Measurements from ENCODE around the gene CIT. TPM values are rescaled to one million over a fixed set of nuclear protein-coding genes. Genes with fewer than 3 reads are reported as not detected.

CIT gene
- total and polyA plus RNA-seq, 10 of the 15 experiments (the other 5 are each of a cell fraction or from before 2014, with no cell fraction given) = 1.0 to 38.2 (median 14.9) TPM

- TF ChIP-seq REST (IDR thresholded peaks at IDR 0.05; ENCODE audit: low read depth, low read length) (no peak), EZH2 (IDR thresholded peaks at IDR 0.05; ENCODE audit: borderline replicate concordance, control insufficient read depth, low read depth, low read length) (no peak), SMARCA5 (IDR thresholded peaks at IDR 0.05) (no peak)
These were observed 107.0 kb downstream of the CIT start (continued) for GRCh38 chr12:119770146-119770545.

GRCh38 chr12:119762619-119763018 is 114.5 kb downstream of the CIT start:
- FAIRE-seq (no peak), DNase-seq (ENCODE audit: low read depth, low spot score) (no peak), ATAC-seq (no peak)
- in situ Hi-C loops (cut with MboI) (no loop called here), intact Hi-C loops (cut with micrococcal nuclease; ENCODE audit: unreplicated experiment) (no loop called here)
- ChIA-PET RAD21 (ENCODE audit: unreplicated experiment) (no interaction called here), POLR2A (no interaction called here), CTCF (interaction anchor here (0.6 to 0.8 kb wide), 2 partner anchors 19 to 104 kb away, joined by 3 read pairs; no protein-coding TSS in a partner anchor), SMC1A (ENCODE audit: uncharacterized antibody, unreplicated experiment) (no interaction called here)
- no peak overlapping the region for H3K27ac ChIP-seq (ENCODE audit: control insufficient read depth, insufficient read depth)
- BruUV-seq (replicated peaks) = no TSS peak
- no peaks in the 10 kb centered on the region for H3K79me2 ChIP-seq (ENCODE audit: control insufficient read depth, insufficient read depth, low read length)
- peaks cover 0 to 4% of the 10 kb centered on the region in 2 experiments for H3K36me3 ChIP-seq (ENCODE audit: control insufficient read depth in 2 of 2, insufficient read depth in 2 of 2, low read length in 1 of 2)
- no peak overlapping the region for H3K4me2 ChIP-seq (ENCODE audit: control insufficient read depth, insufficient read depth)
- H3K9ac ChIP-seq (ENCODE audit: control insufficient read depth, insufficient read depth, low read length) = no peak overlapping the region
- TF ChIP-seq STAT3 (IDR thresholded peaks at IDR 0.05; ENCODE audit: low read depth, low read length) = no peak
- no peak for TF ChIP-seq HDGF (IDR thresholded peaks at IDR 0.05)
- no peak for TF ChIP-seq ZSCAN29 (IDR thresholded peaks at IDR 0.05)
- no peaks in the 10 kb centered on the region for H3K27me3 ChIP-seq (replicated peaks in 1 of 2; ENCODE audit: control insufficient read depth in 2 of 2, insufficient read depth in 2 of 2, low read length in 1 of 2)
- no peak overlapping the region for H2AFZ ChIP-seq (ENCODE audit: control insufficient read depth, low read depth, low read length)
- no peaks in the 10 kb centered on the region for H4K20me1 ChIP-seq (ENCODE audit: control insufficient read depth, insufficient read depth)
- H3K9me3 ChIP-seq (replicated peaks; ENCODE audit: control insufficient read depth, insufficient read depth, low read length) = no peaks in the 10 kb centered on the region
- H3K4me3 ChIP-seq = no peak overlapping the region
- 92% methylated on average over 4 of the region's 4 CpGs for WGBS (ENCODE audit: insufficient coverage, insufficient replicate concordance, low lambda C conversion rate, missing lambda C conversion rate)
- H3K4me1 ChIP-seq (ENCODE audit: control insufficient read depth, insufficient read depth, low read length) = no peaks in the 10 kb centered on the region
